ENCODE results near the gene PLEKHJ1. TPM values are rescaled to one million over a fixed set of nuclear protein-coding genes. Genes with fewer than 3 reads are reported as not detected.
A peak's percentile ranks its signal among the peaks of the same experiment; 100 is the strongest.

Gene PLEKHJ1
- total and polyA plus RNA-seq, 2 of the 13 experiments (the other 11 are each of a cell fraction or from before 2014, with no cell fraction given), result 70.5 to 130 TPM

DNA sequence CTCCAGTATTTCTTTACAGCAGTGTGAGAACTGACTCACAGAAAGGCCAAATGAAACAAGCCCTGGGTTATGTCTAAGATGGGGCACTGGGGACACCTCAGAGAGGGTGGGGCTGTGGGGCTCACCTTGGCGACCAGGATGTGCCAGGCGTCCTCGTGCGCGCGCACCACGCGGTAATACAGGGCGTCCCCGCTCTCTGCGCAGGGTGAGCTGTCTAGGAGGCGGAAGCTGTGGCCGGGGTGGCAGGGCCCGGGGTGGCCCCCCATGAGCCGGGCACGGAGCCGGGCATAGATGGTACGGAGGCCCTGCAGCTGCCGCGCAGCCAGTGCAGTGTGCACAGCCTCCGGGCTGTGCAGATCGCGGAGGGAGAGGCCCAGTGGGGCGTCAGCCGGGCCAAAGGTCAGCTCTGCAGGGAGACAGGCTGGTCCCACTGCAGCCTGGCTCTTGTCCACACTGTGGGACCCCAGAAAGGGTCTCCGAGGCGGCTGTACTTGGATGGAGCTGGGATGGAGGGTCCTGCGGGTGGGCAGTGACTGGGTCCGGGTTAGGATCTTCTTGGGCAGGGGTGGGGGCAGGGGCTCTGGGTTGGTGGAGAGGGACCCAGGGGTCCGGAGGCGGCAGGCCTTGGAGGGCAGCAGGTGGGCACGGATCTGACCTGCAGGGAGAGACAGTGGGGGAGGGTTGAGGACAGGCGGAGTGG is 42.5 kb upstream of the PLEKHJ1 start:
- POLR2A ChIA-PET, result no interaction called here
- DNase-seq (ENCODE audit: low spot score) (no peak), FAIRE-seq (no peak)
- TF ChIP-seq, protein P1, sequence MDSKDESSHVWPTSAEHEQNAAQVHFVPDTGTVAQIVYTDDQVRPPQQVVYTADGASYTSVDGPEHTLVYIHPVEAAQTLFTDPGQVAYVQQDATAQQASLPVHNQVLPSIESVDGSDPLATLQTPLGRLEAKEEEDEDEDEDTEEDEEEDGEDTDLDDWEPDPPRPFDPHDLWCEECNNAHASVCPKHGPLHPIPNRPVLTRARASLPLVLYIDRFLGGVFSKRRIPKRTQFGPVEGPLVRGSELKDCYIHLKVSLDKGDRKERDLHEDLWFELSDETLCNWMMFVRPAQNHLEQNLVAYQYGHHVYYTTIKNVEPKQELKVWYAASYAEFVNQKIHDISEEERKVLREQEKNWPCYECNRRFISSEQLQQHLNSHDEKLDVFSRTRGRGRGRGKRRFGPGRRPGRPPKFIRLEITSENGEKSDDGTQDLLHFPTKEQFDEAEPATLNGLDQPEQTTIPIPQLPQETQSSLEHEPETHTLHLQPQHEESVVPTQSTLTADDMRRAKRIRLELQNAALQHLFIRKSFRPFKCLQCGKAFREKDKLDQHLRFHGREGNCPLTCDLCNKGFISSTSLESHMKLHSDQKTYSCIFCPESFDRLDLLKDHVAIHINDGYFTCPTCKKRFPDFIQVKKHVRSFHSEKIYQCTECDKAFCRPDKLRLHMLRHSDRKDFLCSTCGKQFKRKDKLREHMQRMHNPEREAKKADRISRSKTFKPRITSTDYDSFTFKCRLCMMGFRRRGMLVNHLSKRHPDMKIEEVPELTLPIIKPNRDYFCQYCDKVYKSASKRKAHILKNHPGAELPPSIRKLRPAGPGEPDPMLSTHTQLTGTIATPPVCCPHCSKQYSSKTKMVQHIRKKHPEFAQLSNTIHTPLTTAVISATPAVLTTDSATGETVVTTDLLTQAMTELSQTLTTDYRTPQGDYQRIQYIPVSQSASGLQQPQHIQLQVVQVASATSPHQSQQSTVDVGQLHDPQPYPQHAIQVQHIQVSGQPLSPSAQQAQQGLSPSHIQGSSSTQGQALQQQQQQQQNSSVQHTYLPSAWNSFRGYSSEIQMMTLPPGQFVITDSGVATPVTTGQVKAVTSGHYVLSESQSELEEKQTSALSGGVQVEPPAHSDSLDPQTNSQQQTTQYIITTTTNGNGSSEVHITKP (CRISPR knock-in tag; IDR thresholded peaks at IDR 0.05; ENCODE audit: low read depth), result no peak
- TF ChIP-seq, protein P2, sequence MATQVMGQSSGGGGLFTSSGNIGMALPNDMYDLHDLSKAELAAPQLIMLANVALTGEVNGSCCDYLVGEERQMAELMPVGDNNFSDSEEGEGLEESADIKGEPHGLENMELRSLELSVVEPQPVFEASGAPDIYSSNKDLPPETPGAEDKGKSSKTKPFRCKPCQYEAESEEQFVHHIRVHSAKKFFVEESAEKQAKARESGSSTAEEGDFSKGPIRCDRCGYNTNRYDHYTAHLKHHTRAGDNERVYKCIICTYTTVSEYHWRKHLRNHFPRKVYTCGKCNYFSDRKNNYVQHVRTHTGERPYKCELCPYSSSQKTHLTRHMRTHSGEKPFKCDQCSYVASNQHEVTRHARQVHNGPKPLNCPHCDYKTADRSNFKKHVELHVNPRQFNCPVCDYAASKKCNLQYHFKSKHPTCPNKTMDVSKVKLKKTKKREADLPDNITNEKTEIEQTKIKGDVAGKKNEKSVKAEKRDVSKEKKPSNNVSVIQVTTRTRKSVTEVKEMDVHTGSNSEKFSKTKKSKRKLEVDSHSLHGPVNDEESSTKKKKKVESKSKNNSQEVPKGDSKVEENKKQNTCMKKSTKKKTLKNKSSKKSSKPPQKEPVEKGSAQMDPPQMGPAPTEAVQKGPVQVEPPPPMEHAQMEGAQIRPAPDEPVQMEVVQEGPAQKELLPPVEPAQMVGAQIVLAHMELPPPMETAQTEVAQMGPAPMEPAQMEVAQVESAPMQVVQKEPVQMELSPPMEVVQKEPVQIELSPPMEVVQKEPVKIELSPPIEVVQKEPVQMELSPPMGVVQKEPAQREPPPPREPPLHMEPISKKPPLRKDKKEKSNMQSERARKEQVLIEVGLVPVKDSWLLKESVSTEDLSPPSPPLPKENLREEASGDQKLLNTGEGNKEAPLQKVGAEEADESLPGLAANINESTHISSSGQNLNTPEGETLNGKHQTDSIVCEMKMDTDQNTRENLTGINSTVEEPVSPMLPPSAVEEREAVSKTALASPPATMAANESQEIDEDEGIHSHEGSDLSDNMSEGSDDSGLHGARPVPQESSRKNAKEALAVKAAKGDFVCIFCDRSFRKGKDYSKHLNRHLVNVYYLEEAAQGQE (IDR thresholded peaks at IDR 0.05; ENCODE audit: borderline replicate concordance in 1 of 2, low read depth in 1 of 2, low read length in 2 of 2), result no peak
- TF ChIP-seq ZSCAN21 (CRISPR knock-in tag; IDR thresholded peaks at IDR 0.05; ENCODE audit: borderline replicate concordance) (no peak), KLF15 (CRISPR knock-in tag; IDR thresholded peaks at IDR 0.05; ENCODE audit: borderline replicate concordance) (no peak), RBFOX2 (IDR thresholded peaks at IDR 0.05; ENCODE audit: low read depth, low read length) (no peak), KMT2B (CRISPR knock-in tag; IDR thresholded peaks at IDR 0.05) (no peak), ZNF501 (CRISPR knock-in tag; IDR thresholded peaks at IDR 0.05) (no peak), AGO2 (optimal IDR thresholded peaks at IDR 0.05; ENCODE audit: low read depth, low read length) (peak; percentile 73)
- TF ChIP-seq, protein P3, sequence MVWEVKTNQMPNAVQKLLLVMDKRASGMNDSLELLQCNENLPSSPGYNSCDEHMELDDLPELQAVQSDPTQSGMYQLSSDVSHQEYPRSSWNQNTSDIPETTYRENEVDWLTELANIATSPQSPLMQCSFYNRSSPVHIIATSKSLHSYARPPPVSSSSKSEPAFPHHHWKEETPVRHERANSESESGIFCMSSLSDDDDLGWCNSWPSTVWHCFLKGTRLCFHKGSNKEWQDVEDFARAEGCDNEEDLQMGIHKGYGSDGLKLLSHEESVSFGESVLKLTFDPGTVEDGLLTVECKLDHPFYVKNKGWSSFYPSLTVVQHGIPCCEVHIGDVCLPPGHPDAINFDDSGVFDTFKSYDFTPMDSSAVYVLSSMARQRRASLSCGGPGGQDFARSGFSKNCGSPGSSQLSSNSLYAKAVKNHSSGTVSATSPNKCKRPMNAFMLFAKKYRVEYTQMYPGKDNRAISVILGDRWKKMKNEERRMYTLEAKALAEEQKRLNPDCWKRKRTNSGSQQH (CRISPR knock-in tag; IDR thresholded peaks at IDR 0.05; ENCODE audit: low read depth), result no peak
- TF ChIP-seq, protein P4, sequence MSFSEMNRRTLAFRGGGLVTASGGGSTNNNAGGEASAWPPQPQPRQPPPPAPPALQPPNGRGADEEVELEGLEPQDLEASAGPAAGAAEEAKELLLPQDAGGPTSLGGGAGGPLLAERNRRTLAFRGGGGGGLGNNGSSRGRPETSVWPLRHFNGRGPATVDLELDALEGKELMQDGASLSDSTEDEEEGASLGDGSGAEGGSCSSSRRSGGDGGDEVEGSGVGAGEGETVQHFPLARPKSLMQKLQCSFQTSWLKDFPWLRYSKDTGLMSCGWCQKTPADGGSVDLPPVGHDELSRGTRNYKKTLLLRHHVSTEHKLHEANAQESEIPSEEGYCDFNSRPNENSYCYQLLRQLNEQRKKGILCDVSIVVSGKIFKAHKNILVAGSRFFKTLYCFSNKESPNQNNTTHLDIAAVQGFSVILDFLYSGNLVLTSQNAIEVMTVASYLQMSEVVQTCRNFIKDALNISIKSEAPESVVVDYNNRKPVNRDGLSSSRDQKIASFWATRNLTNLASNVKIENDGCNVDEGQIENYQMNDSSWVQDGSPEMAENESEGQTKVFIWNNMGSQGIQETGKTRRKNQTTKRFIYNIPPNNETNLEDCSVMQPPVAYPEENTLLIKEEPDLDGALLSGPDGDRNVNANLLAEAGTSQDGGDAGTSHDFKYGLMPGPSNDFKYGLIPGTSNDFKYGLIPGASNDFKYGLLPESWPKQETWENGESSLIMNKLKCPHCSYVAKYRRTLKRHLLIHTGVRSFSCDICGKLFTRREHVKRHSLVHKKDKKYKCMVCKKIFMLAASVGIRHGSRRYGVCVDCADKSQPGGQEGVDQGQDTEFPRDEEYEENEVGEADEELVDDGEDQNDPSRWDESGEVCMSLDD (CRISPR knock-in tag; IDR thresholded peaks at IDR 0.05; ENCODE audit: borderline replicate concordance), result peak; percentile 26; the same call in 1 of the 2 replicates

More for the DNA sequence above, 42.5 kb upstream of the PLEKHJ1 start:
- Histone ChIP-seq H3K4me1 (ENCODE audit: insufficient read depth, low read length) (peaks cover 29% of the 10 kb centered on the region), H3K27ac (ENCODE audit: extremely low read length, insufficient read depth, low read length) (no peak overlapping the region), H2AFZ (ENCODE audit: low read length) (no peak overlapping the region), H4K20me1 (ENCODE audit: insufficient read depth, low read length) (peaks cover 20% of the 10 kb centered on the region), H3K27me3 (ENCODE audit: control insufficient read depth in 1 of 2, insufficient read depth in 2 of 2, low read length in 2 of 2) (peaks cover 0 to 16% of the 10 kb centered on the region in 2 experiments; a peak in 1 of 5 replicates), H3K4me2 (ENCODE audit: low read depth, low read length) (peak overlapping the region; percentile 24; the same call in 1 of the 2 replicates), H3K79me2 (ENCODE audit: insufficient read depth, low read length) (peaks cover 7% of the 10 kb centered on the region), H3K4me3 (replicated peaks in 1 of 3; ENCODE audit: insufficient read depth in 1 of 3, low read depth in 2 of 3, low read length in 3 of 3) (no peak overlapping the region; a peak in 1 of 6 replicates), H3K9ac (ENCODE audit: insufficient read depth, low read depth, low read length) (no peak overlapping the region), H3K9me3 (ENCODE audit: low read length) (no peaks in the 10 kb centered on the region), H3K36me3 (replicated peaks in 1 of 2; ENCODE audit: control insufficient read depth in 1 of 2, insufficient read depth in 2 of 2, low read length in 2 of 2) (0 out of 5 replicates have a peak, but pooled peaks cover 0 to 1% of the 10 kb centered on the region in 2 experiments)
- CTCF ChIA-PET (ENCODE audit: low intra/inter-chr PET ratio, low total read pairs), result no interaction called here
- intact Hi-C loops (cut with micrococcal nuclease; ENCODE audit: unreplicated experiment), result no loop called here
- WGBS (ENCODE audit: low lambda C conversion rate), result 42% methylated on average over 28 of the region's 33 CpGs
- no TSS peak for BruUV-seq (replicated peaks)
- in situ Hi-C loops (cut with HindIII; ENCODE audit: extremely low pct_ligation_motif_present, low pct_unique_long_range_greater_than_20kb), result loop anchor here (5.0 kb wide), 1 partner anchor 39 kb away; no protein-coding TSS in a partner anchor
- peak; percentile 50 for ATAC-seq
